SK-N-SH treated with all-trans-retinoic acid at 6 μM for 48 hours (cell line): ENCODE data around the gene CHRNA4.

Source experiments
- ATAC-seq: fragments of 200-7000 bp; cut with Tn5 transposase; 3 replicates; pipeline ENCODE4 v1.9.1; 2020; ENCODE audit warnings: mild to moderate bottlenecking, moderate library complexity
- ARNTL ChIP-seq: fragments of 450-650 bp; formaldehyde crosslinking; IDR thresholded peaks from 2 replicates; pipeline ENCODE4 v1.5.0; 2020; ENCODE audit warnings: low read depth, mild to moderate bottlenecking, moderate library complexity, borderline replicate concordance
- BACH2 ChIP-seq: fragments of 250-450 bp; sonication (Bioruptor Pico); IDR thresholded peaks from 2 replicates; pipeline ENCODE4 v1.9.0; 2021; ENCODE audit warnings: mild to moderate bottlenecking, borderline replicate concordance
- CREB5 ChIP-seq: fragments of 250-450 bp; sonication (Bioruptor Pico); IDR thresholded peaks from 2 replicates; pipeline ENCODE4 v1.5.1; 2020; ENCODE audit warnings: low read depth, mild to moderate bottlenecking, moderate library complexity
- CSRNP3 ChIP-seq: fragments of 250-450 bp; sonication (Bioruptor Pico); IDR thresholded peaks from 2 replicates; pipeline ENCODE4 v1.5.1; 2021; ENCODE audit warnings: mild to moderate bottlenecking, moderate library complexity
- ESRRG ChIP-seq: fragments of 250-450 bp; sonication (Bioruptor Pico); IDR thresholded peaks from 2 replicates; pipeline ENCODE4 v1.6.1; 2021; ENCODE audit warnings: mild to moderate bottlenecking
- GLIS3 ChIP-seq: fragments of 250-450 bp; sonication (Bioruptor Pico); IDR thresholded peaks from 2 replicates; pipeline ENCODE4 v1.5.0; 2020; ENCODE audit warnings: mild to moderate bottlenecking, moderate library complexity
- ISL1 ChIP-seq: fragments of 250-450 bp; sonication (Bioruptor Pico); IDR thresholded peaks from 2 replicates; pipeline ENCODE4 v2.1.2; 2022; ENCODE audit warnings: mild to moderate bottlenecking, moderate library complexity
- PPARA ChIP-seq: fragments of 250-450 bp; sonication (Bioruptor Pico); IDR thresholded peaks from 2 replicates; pipeline ENCODE4 v1.5.0; 2020; ENCODE audit warnings: mild to moderate bottlenecking, borderline replicate concordance
- RARB ChIP-seq: fragments of 250-450 bp; sonication (Bioruptor Pico); IDR thresholded peaks from 2 replicates; pipeline ENCODE4 v1.8.0; 2021; ENCODE audit warnings: mild to moderate bottlenecking, moderate library complexity
- SNAI2 ChIP-seq: fragments of 250-450 bp; sonication (Bioruptor Pico); IDR thresholded peaks from 2 replicates; pipeline ENCODE4 v1.5.0; 2020; ENCODE audit warnings: mild to moderate bottlenecking, moderate library complexity
- TCF4 ChIP-seq: fragments of 250-450 bp; sonication (Bioruptor Pico); IDR thresholded peaks from 2 replicates; pipeline ENCODE4 v1.8.0; 2021; ENCODE audit warnings: mild to moderate bottlenecking, moderate library complexity, borderline replicate concordance
- TOX ChIP-seq: fragments of 250-450 bp; sonication (Bioruptor Pico); IDR thresholded peaks from 2 replicates; pipeline ENCODE4 v1.8.0; 2021; ENCODE audit warnings: mild to moderate bottlenecking, moderate library complexity, borderline replicate concordance
- TSHZ2 ChIP-seq: fragments of 250-450 bp; sonication (Bioruptor Pico); IDR thresholded peaks from 2 replicates; pipeline ENCODE4 v1.5.0; 2020; ENCODE audit warnings: mild to moderate bottlenecking, moderate library complexity
- ZC3H10 ChIP-seq: fragments of 250-450 bp; sonication (Bioruptor Pico); IDR thresholded peaks from 2 replicates; pipeline ENCODE4 v1.5.1; 2021; ENCODE audit warnings: mild to moderate bottlenecking, moderate library complexity
- ZFP3 ChIP-seq: fragments of 250-450 bp; sonication (Bioruptor Pico); IDR thresholded peaks from 2 replicates; pipeline ENCODE4 v1.5.0; 2020; ENCODE audit warnings: mild to moderate bottlenecking, moderate library complexity
- ZNF565 ChIP-seq: fragments of 450-650 bp; formaldehyde crosslinking; conservative IDR thresholded peaks from 2 replicates; pipeline ENCODE4 v1.5.0; 2020; ENCODE audit warnings: low read depth, mild to moderate bottlenecking, moderate library complexity
- ZNF70 ChIP-seq: fragments of 450-650 bp; formaldehyde crosslinking; IDR thresholded peaks from 2 replicates; pipeline ENCODE4 v1.5.0; 2020; ENCODE audit warnings: mild to moderate bottlenecking, moderate library complexity
- ZNF8 ChIP-seq: fragments of 450-650 bp; formaldehyde crosslinking; IDR thresholded peaks from 2 replicates; pipeline ENCODE4 v1.5.0; 2020; ENCODE audit warnings: mild to moderate bottlenecking, moderate library complexity
- TF ChIP-seq, protein P1 (sequence below): fragments of 250-450 bp; sonication (Bioruptor Pico); IDR thresholded peaks from 2 replicates; pipeline ENCODE4 v1.8.0; 2020; ENCODE audit warnings: mild to moderate bottlenecking, moderate library complexity, borderline replicate concordance

CHRNA4 gene

DNA sequence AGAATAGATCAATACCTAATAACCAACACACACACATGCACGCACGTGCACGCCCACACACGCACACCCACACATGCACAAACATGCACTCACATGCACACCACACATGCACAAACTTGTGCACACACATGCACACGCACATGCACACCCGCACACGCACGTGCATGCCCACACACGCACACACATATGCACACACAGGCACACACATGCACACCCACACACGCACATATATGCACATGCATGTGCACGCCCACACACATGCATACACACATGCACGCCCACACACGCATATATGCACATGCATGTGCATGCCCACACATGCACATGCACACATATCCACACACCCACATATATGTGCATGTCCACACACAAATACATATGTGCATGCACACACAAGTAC is 26.2 kb upstream of the CHRNA4 start:
- ATAC-seq = no peak

DNA sequence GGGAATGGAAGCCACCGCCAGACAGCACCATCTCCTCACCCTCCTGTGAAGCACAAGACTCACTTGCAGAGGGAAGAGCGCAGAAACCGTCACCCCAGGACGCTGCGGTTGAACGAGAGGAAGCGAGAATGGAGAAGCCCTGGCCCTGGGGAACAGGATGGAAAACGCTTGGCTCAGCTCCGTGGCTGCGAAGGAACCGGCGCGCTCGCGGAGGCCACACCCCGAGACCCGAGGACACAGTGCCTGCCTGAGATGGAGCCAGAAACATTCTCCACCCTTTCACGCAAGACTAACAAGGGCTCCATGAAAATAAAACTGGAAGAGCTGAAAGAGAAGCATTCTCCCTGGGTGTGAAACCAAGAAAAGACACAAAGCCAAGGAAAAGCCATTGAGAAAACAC is 25.3 kb upstream of the CHRNA4 start:
- no peak for ATAC-seq
- TF ChIP-seq, protein P1, sequence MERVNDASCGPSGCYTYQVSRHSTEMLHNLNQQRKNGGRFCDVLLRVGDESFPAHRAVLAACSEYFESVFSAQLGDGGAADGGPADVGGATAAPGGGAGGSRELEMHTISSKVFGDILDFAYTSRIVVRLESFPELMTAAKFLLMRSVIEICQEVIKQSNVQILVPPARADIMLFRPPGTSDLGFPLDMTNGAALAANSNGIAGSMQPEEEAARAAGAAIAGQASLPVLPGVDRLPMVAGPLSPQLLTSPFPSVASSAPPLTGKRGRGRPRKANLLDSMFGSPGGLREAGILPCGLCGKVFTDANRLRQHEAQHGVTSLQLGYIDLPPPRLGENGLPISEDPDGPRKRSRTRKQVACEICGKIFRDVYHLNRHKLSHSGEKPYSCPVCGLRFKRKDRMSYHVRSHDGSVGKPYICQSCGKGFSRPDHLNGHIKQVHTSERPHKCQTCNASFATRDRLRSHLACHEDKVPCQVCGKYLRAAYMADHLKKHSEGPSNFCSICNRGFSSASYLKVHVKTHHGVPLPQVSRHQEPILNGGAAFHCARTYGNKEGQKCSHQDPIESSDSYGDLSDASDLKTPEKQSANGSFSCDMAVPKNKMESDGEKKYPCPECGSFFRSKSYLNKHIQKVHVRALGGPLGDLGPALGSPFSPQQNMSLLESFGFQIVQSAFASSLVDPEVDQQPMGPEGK (CRISPR knock-in tag) = no peak
- TF ChIP-seq ZC3H10 (CRISPR knock-in tag) = no peak
- TF ChIP-seq RARB = no peak
- no peak for TF ChIP-seq ZNF565 (CRISPR knock-in tag)
- TF ChIP-seq TCF4 (CRISPR knock-in tag) = no peak
- TF ChIP-seq TOX (CRISPR knock-in tag) = no peak
- TF ChIP-seq GLIS3 (CRISPR knock-in tag) = no peak
- TF ChIP-seq ZFP3 (CRISPR knock-in tag) = no peak
- no peak for TF ChIP-seq CREB5 (CRISPR knock-in tag)
- no peak for TF ChIP-seq ISL1 (CRISPR knock-in tag)
- no peak for TF ChIP-seq ARNTL (CRISPR knock-in tag)
- no peak for TF ChIP-seq ESRRG (CRISPR knock-in tag)

More for the DNA sequence above, 26.2 kb upstream of the CHRNA4 start:
- TF ChIP-seq RARB (no peak), BACH2 (CRISPR knock-in tag) (no peak), ZNF565 (CRISPR knock-in tag) (no peak), PPARA (CRISPR knock-in tag) (no peak), CSRNP3 (CRISPR knock-in tag) (no peak), ESRRG (CRISPR knock-in tag) (no peak), ZNF70 (CRISPR knock-in tag) (no peak), CREB5 (CRISPR knock-in tag) (no peak), TCF4 (CRISPR knock-in tag) (no peak), ZC3H10 (CRISPR knock-in tag) (no peak), ARNTL (CRISPR knock-in tag) (no peak), TSHZ2 (CRISPR knock-in tag) (no peak), ZNF8 (CRISPR knock-in tag) (no peak), SNAI2 (CRISPR knock-in tag) (no peak), ISL1 (CRISPR knock-in tag) (no peak)
- TF ChIP-seq, protein P1 (CRISPR knock-in tag) = no peak
- TF ChIP-seq, all 23 proteins: peak for 0
